ENCODE measurements around the gene KCNN3.

The KCNN3 gene

DNA sequence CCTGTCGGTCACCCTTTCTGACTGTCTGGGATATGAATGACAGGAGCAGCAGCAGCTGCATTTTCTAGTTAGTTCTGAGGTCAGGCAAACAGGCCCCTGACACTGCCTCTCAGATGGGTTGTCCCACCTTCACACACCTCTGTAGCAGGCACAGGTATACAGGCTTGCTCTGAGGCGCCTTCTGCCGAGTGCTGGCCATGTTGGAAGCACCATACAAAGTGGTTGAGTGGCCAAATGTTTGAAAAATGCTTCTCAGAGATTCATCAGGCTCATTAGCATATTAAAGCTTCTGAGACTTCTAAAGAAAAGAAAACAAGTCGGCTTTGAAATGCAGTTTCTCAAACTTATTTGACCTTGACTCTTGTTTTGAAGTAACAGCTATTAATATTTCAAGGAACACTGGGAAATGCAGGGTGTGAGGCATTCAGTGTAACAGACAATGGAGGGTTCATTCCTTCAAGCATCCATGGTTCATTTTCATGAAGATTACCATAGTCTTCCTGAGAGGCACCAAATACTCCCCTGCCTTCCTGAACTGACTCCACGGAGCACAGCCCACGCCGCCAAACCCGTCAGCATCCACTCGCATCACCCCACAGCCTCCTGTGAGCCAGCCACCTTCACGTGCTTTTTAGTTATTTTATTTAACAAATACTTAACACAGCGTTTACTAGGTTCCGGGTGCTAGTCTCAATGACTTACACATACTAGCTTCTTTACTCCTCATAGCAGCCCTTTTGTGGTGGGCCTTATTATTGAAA, 81.8 kb downstream of the KCNN3 start:
- no peak for DNase-seq

DNA sequence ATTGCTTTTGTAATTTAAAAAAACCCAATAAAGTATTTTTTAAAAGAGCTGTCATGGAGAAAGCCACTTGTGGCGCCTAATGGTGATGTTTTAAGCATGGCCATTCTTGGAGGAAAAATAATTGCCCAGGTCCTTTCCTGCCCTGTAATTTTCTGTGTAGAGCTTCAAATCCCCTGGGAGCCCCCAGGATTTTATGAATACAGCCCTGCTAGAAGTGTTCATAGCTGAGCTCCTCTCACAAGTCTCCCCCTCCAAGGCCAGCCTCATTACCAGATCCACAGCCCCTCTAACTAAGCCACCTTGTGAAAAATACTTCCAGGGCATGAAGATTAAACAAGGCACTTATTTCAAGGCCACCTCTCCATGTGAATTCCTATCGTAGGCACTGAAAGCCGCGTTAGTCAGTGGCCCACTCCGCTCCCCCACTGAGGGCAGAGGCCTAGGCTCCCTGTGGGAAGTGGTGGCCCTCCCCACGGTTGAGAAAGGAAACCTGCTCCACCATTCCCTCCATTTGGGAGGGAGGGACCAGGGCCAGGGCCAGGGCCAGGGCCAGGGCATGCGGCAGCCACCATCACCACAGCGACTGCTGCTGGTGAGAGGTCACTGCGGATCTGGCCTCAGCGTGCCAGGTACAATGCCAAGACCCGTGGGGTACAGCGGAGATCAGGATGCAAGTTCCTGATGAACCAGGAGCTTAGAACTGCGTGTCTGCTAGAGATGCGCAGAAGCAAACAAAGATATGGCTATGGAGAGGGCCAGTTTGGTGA, 83.1 kb downstream of the KCNN3 start:
- no peak for DNase-seq

GRCh38 chr1:154784924-154785531, 85.1 kb downstream of the KCNN3 start:
- peak; percentile 73 for DNase-seq

DNA sequence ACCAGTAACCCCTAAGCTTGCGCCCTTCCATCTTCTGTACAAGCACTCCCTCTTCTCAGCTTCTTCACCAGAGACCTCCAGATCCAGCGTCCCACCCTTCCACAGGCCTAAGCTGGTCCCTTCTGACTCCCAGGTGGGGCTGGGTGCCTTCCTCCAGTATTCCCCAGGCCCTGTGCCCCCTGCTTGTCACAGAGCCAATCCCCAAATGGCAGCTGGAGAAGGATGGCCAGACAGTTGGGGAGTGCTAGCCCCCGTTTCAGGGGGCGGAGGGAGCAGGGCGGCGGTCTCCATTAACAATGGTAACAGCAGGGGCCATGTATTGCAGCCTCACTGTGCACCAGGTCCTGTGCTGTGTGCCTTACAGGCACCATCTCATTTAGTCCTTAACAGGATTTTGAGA, 85.7 kb downstream of the KCNN3 start:
- DNase-seq: no peak

GRCh38 chr1:154783976-154784375, 86.1 kb downstream of the KCNN3 start:
- no peak for DNase-seq

- no peak for DNase-seq
Observed at GRCh38 chr1:154780541-154780940, 89.5 kb downstream of the KCNN3 start.

GRCh38 chr1:154779551-154780189, 90.4 kb downstream of the KCNN3 start:
- no peak for DNase-seq

DNA sequence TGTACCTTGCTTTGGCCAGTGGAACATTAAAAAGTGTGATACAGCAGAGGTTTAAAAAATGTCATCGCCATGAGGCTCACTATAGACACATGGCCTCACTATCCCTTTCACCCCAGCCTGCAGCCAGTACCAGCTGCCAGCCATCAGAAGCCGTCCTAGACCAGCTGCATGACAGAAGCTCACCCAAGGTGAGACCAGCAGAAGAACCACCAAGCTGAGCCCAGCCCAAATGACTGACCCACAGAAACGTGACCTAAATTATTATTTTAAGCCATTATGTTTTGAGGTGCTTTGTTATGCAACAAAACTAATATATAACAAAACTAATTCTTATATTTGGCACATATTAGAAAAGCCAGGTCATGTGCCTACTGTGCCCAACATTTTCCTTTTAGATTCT, 91.1 kb downstream of the KCNN3 start:
- DNase-seq: no peak

GRCh38 chr1:154778275-154778674, 91.8 kb downstream of the KCNN3 start:
- no peak for DNase-seq

- DNase-seq: no peak
Observed at GRCh38 chr1:154777781-154778180, 92.3 kb downstream of the KCNN3 start.

- no peak for DNase-seq
Observed at GRCh38 chr1:154777154-154777553, 92.9 kb downstream of the KCNN3 start.

DNA sequence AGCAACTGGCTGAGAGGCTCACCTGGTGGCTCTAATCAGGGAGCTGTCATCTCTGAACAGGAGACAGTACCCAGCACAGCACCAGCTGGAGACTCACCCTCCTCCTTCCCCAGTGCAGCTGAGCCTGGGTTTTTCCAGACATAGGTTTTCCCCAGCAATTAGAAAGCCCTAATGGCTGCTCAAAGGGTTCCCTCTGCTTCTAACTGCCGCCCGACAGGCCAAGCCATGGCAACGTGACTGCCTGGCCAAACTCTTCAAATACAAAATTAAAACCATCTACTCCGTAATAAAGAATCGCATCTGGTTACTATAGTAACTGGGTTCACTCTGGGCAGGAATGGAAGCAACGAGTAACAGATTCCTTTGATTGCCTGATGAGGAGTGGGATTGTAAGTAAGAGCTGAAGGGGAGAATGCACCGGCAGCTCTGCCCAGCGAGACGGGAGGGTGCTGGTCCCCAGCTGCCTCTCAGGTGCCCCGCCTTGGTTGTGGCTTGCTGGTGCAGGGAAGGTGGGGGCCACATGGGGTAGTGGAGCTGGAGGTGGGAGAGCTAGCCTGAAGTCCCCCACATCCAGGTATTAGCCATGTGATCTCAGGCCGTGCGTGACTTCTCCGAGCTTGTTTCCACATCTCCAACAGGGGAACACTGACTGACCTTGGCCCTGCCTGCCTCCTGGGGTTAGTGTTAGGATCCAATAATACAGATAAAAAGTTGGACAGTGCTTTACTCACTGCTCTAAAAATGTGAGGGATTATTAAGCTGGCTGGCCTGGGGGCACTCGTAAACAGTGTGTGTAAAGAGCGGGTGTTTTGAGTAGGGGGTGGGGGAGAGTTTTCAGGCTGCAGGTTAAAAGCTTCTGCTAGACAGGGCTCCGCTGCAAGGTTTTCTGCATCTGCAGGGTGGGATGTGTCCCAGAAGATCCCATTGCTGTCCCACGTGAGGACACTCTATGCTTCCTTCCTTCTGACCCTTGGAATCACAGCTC, 94.2 kb downstream of the KCNN3 start:
- no peak for DNase-seq

DNA sequence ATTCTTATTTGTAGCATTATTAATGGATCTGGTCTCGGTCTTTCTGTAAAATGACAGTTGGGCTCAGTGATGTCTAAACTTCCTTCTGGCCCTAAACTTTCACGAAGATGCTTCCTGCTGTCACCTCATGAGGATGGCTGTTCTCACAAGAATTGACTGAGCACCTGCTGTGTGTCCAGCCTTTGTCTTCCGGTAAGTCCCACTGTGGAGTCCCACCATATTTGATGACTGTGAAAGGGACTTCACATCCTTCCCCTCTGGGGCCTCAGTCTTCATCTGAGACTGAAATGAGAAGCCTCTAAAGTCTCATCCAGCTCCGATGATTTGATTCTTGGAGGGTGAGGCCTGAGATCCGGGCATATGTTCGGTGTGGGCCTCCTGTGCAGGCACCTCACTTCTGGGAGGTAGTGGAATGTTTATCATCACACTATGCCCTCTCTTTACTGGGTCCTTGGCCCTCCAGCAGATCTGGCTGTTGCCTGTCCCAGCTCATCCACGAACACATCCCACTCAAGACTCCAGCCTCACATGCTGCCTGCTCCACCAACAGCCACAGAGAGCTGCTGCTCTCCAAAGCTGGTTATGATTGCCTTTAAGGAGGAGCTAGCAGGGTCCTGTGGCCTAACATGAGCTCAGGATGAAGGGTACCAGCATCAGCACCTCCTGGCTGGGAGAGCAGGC, 95.8 kb downstream of the KCNN3 start:
- DNase-seq: no peak

DNA sequence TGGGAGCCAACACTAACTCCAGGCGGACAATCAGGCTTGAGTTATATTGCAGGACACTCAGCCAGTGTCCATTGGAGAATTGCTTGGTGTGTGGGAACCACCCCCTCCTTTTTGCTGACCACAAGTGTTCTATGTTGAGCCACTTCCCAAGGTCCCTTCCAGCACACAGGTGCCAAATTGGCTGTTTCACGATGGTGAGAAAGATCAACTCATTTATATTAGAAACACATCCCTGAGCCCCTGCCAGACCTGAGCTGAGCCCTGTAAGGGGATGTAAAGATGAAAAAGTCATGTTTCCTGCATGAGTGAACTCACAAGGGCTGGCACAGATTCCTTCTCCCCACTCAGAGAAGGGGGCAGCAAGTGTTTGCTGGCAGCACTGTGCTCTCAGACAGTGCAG, 96.5 kb downstream of the KCNN3 start:
- DNase-seq: no peak

DNA sequence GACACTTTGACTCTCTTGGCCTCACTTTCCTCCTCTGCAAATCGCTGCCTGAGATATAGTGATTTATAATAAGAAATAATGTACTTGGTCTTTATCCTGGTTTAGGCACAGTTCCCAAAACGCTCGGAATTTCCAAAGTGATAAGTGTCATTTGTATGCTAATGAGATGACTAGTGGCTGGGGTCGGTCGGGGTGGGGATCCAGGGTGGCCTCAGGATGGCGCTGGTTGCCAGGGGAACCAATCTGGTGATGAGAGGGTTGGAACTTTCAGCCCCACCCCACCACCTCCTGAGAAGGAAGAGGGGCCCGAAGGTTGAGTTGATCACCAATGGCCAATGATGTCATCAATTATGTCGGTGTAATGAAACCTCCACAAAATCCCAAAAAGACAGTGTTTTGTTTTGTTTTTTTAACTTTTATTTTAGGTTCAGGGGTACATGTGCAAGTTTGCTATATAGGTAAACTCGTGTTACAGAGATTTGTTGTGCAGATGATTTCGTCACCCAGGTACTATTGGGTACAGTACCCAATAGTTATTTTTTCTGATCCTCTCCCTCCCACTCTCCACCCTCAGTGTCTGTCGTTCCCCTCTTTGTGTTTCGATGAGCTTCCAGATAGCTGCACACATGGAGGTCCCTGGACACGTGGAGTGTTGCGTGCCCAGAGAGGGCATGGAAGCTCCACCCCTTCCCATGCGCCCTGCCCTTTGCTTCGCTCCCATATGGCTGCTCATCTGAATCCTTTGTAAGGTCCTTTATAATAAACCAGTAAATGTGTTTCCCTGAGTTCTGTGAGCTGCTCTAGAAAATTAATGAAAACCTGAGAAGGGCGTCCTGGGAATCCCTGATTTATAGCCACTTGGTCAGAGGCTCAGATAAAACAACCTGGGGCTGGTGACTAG, 97.2 kb downstream of the KCNN3 start:
- peak; percentile 16 for DNase-seq

DNA sequence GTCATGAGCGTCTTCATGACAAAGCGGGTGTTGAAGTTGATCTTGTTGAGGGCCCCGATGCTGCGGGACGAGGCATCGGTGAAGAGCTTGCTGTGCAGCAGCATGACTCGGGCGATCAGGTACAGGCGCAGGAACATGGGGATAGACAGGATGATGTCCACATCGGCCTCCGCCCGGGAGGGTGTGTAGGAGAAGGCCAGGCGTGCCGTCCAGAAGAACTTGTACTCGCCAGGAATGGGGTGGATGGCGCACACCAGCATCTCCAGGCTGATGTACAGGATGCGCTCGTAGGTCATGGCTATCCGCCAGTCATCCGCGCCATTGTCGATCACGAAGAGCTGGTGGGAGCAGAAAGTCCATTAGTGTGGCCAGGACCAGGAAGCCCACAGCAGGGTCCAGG, 98.0 kb downstream of the KCNN3 start:
- DNase-seq: no peak

- DNase-seq: no peak
Observed at GRCh38 chr1:154770897-154771594, 99.0 kb downstream of the KCNN3 start.

DNA sequence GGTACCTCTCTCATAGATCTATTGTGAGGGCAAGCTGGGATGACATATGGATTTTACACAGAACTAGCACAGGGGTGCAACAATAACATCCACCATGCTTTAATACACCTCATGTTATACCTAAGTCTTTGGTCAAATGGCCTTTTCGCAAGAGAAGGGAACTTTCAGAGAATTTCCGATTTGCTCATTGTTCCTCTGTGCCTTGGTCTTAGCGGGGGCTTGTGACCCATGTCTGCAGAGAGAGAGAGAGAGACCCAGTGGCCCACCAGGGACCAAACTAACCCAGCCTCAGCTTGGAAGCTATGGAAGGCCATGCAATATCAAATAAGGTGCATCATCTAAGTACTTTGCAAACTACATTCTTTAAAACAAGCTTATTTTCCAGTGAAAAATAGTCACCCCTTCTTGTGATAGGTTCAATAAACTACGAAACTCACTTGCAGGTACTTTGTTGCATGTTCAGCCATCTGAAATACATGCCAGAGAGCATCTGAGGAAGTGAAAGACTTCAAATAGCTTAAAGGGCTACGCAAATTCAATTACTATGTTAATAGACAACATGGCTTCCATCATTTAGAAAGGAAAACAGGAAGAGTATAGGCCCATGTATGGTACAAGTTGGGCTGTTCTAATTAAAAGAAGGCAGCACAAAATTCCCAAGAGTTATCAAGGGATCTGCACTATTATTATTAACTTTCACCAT, 100.7 kb downstream of the KCNN3 start:
- no peak for DNase-seq

DNA sequence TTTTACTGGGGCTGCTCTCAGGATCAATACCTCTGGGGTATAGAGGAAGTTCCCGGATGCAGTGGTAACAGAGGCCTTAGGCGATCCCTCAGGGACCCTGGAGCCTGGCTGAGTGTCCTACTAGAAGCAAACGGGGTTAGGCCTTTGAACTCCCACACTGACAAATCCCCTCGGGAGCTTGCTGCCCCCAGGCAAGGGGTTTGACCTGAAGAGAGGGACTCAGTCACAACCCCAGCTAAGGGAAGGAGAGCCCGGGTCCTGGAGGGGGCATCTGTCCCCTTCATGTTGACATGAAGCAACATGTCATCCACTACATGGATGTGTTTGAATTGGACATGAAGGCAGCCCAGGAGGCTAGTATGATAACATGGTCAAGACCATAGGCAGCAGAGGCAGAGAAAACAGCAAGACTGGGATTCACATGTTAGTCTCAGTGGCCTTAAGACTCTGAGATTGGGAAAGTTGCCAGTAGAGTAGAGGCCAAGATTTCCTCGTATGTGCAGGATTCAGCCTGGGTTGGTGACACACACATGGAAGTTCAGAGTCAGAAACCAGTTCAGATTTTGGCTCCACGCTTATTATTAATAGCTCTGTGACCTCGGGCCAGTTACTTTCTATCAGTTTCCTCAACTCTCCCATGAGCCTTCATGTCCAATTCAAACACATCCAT, 101.5 kb downstream of the KCNN3 start:
- DNase-seq: no peak

Data from CD4-positive, alpha-beta T cell treated with Interleukin-21 for 1 hour (primary cell).